PC-3 (cell line): ENCODE results near the gene REEP1. TPM values are rescaled to one million over a fixed set of nuclear protein-coding genes. Genes with fewer than 3 reads are reported as not detected.

ENCODE experiments used
- ATAC-seq: fragments of 200-7000 bp; cut with Tn5 transposase; 2 replicates; pipeline ENCODE4 v1.9.1; 2020; ENCODE audit warnings: mild to moderate bottlenecking, moderate library complexity
- BruUV-seq: library from RNA; stranded (reverse); fragments of 400-500 nt; replicated peaks from 2 replicates; lab custom pipeline; 2021; lab: Mats Ljungman, UMichigan
- CTCF ChIA-PET: fragments of 300-600 bp; sonication (Branson Sonifier 250); formaldehyde crosslinking; loops from one replicate; lab custom pipeline; 2022; ENCODE audit warnings: antibody characterized with exemption; lab: Charles Lee
- POLR2A ChIA-PET: fragments of 300-600 bp; sonication (Branson Sonifier 250); formaldehyde crosslinking; loops from one replicate; lab custom pipeline; 2022; ENCODE audit warnings: antibody characterized with exemption; ENCODE audit not compliant: unreplicated experiment; lab: Charles Lee
- DNase-seq: peaks from one replicate; pipeline ENCODE4 v3.0.0-alpha.2; 2015
- H2AFZ ChIP-seq: fragments of 300-600 bp; sonication (generic); 2 replicates; pipeline ENCODE4 v1.6.0; 2016; ENCODE audit warnings: antibody characterized with exemption, low read length
- H3F3A ChIP-seq: fragments of 300-600 bp; sonication (generic); one replicate; pipeline ENCODE4 v1.6.0; 2017; ENCODE audit warnings: antibody characterized with exemption, low read length, control low read depth, mild to moderate bottlenecking; ENCODE audit not compliant: unreplicated experiment
- H3K27ac ChIP-seq: fragments of 300-600 bp; sonication (generic); 2 replicates; pipeline ENCODE4 v1.5.1; 2016; ENCODE audit warnings: mild to moderate bottlenecking, low read length
- H3K27me3 ChIP-seq: fragments of 300-600 bp; sonication (generic); 2 replicates; pipeline ENCODE4 v1.6.1; 2016; ENCODE audit warnings: low read length, mixed read lengths
- H3K36me3 ChIP-seq: fragments of 300-600 bp; sonication (generic); 2 replicates; pipeline ENCODE4 v1.6.1; 2016; ENCODE audit warnings: low read depth, mixed run types, low read length, mixed read lengths
- H3K4me1 ChIP-seq: fragments of 300-600 bp; sonication (generic); 2 replicates; pipeline ENCODE4 v1.5.1; 2016; ENCODE audit warnings: low read length; ENCODE audit not compliant: insufficient read depth
- H3K4me2 ChIP-seq: fragments of 300-600 bp; sonication (generic); 2 replicates; pipeline ENCODE4 v1.6.0; 2016; ENCODE audit warnings: low read length
- H3K4me3 ChIP-seq: fragments of 300-600 bp; sonication (generic); 2 replicates; pipeline ENCODE4 v1.5.1; 2016; ENCODE audit warnings: mild to moderate bottlenecking, low read length, mixed read lengths
- H3K79me2 ChIP-seq: fragments of 300-600 bp; sonication (generic); 2 replicates; pipeline ENCODE4 v1.6.1; 2017; ENCODE audit warnings: low read length, mixed read lengths
- H3K9ac ChIP-seq: fragments of 300-600 bp; sonication (generic); 2 replicates; pipeline ENCODE4 v1.6.0; 2016; ENCODE audit warnings: mild to moderate bottlenecking, low read length
- H3K9me2 ChIP-seq: fragments of 300-600 bp; sonication (generic); replicated peaks from 2 replicates; pipeline ENCODE4 v1.6.1; 2016; ENCODE audit warnings: mixed run types, low read length, mixed read lengths
- H3K9me3 ChIP-seq: fragments of 300-600 bp; sonication (generic); 2 replicates; pipeline ENCODE4 v1.6.1; 2016; ENCODE audit warnings: low read length, mixed read lengths
- H4K20me1 ChIP-seq: fragments of 300-600 bp; sonication (generic); 2 replicates; pipeline ENCODE4 v1.6.1; 2016; ENCODE audit warnings: low read length, mixed read lengths
- CTCF ChIP-seq: fragments of 300-600 bp; sonication (generic); conservative IDR thresholded peaks from 2 replicates; pipeline ENCODE4 v1.5.1; 2017; ENCODE audit warnings: antibody characterized with exemption, low read depth, mild to moderate bottlenecking, low read length
- EZH2 ChIP-seq: fragments of 300-600 bp; sonication (generic); IDR thresholded peaks from one replicate; pipeline ENCODE4 v1.6.1; 2017; ENCODE audit warnings: antibody characterized with exemption, mild to moderate bottlenecking, low read length; ENCODE audit not compliant: unreplicated experiment
- EZH2phosphoT487 ChIP-seq: fragments of 300-600 bp; sonication (generic); IDR thresholded peaks from 2 replicates; pipeline ENCODE4 v1.6.1; 2018; ENCODE audit warnings: mild to moderate bottlenecking, antibody characterized with exemption, low read length, borderline replicate concordance
- intact Hi-C: fragments of 100-400 bp; cut with micrococcal nuclease; formaldehyde crosslinking; loops from 2 replicates; pipeline ENCODE4 v1.9.0; 2023
- total RNA-seq: library from RNA; depleted of rRNA; stranded (reverse); fragments of >200 nt; gene quantifications from 2 replicates; pipeline ENCODE4 v1.2.3, GENCODE V29; 2014

Gene REEP1
- total RNA-seq, 1 experiment from 2014 or later, result not detected

GRCh38 chr2:86258106-86258505, 79.3 kb downstream of the REEP1 start:
- ATAC-seq (no peak), DNase-seq (no peak)
- H3K36me3 ChIP-seq, result no peaks in the 10 kb centered on the region
- TF ChIP-seq EZH2phosphoT487 (no peak), CTCF (no peak), EZH2 (no peak)
- no peak overlapping the region for H3K9ac ChIP-seq
- no TSS peak for BruUV-seq
- H2AFZ ChIP-seq, result no peak overlapping the region
- no peaks in the 10 kb centered on the region for H3K4me1 ChIP-seq
- ChIA-PET POLR2A (no interaction called here), CTCF (no interaction called here)
- no peak overlapping the region for H3K4me3 ChIP-seq
- H3K79me2 ChIP-seq, result no peaks in the 10 kb centered on the region
- no peaks in the 10 kb centered on the region for H3K9me2 ChIP-seq
- H3F3A ChIP-seq, result no peaks in the 10 kb centered on the region
- H3K27ac ChIP-seq, result no peak overlapping the region
- intact Hi-C loops, result no loop called here
- no peaks in the 10 kb centered on the region for H3K9me3 ChIP-seq
- peaks cover 25% of the 10 kb centered on the region; the same call in 1 of the 2 replicates for H3K27me3 ChIP-seq
- no peak overlapping the region for H3K4me2 ChIP-seq
- no peaks in the 10 kb centered on the region for H4K20me1 ChIP-seq

GRCh38 chr2:86256982-86257381, 80.4 kb downstream of the REEP1 start:
- BruUV-seq, result no TSS peak
- Histone ChIP-seq H3K27me3 (peaks cover 31% of the 10 kb centered on the region; the same call in 1 of the 2 replicates), H3K4me2 (no peak overlapping the region), H3K27ac (no peak overlapping the region), H3K4me3 (no peak overlapping the region), H3K9ac (no peak overlapping the region), H3K9me3 (no peaks in the 10 kb centered on the region), H2AFZ (no peak overlapping the region), H3K4me1 (no peaks in the 10 kb centered on the region), H3F3A (no peaks in the 10 kb centered on the region), H3K36me3 (no peaks in the 10 kb centered on the region), H3K9me2 (no peaks in the 10 kb centered on the region), H3K79me2 (no peaks in the 10 kb centered on the region), H4K20me1 (no peaks in the 10 kb centered on the region)
- no peak for DNase-seq
- no peak for ATAC-seq
- ChIA-PET POLR2A (no interaction called here), CTCF (no interaction called here)
- no peak for TF ChIP-seq EZH2phosphoT487
- TF ChIP-seq EZH2, result no peak
- TF ChIP-seq CTCF, result no peak
- intact Hi-C loops, result no loop called here

- no peak overlapping the region for H3K4me2 ChIP-seq
- no peak overlapping the region for H3K27ac ChIP-seq
- no TSS peak for BruUV-seq
- intact Hi-C loops, result no loop called here
- H3F3A ChIP-seq, result no peaks in the 10 kb centered on the region
- H4K20me1 ChIP-seq, result no peaks in the 10 kb centered on the region
- H3K9me2 ChIP-seq, result no peaks in the 10 kb centered on the region
- ATAC-seq, result no peak
- H3K9ac ChIP-seq, result no peak overlapping the region
- no peak for TF ChIP-seq CTCF
- TF ChIP-seq EZH2, result no peak
- TF ChIP-seq EZH2phosphoT487, result no peak
- no peaks in the 10 kb centered on the region for H3K4me1 ChIP-seq
- H3K4me3 ChIP-seq, result no peak overlapping the region
- no peaks in the 10 kb centered on the region for H3K79me2 ChIP-seq
- POLR2A ChIA-PET, result no interaction called here
- DNase-seq, result no peak
- H3K9me3 ChIP-seq, result no peaks in the 10 kb centered on the region
- H3K36me3 ChIP-seq, result no peaks in the 10 kb centered on the region
- peaks cover 32% of the 10 kb centered on the region; the same call in 1 of the 2 replicates for H3K27me3 ChIP-seq
- no peak overlapping the region for H2AFZ ChIP-seq
- CTCF ChIA-PET, result no interaction called here
Observed at GRCh38 chr2:86256300-86256699, 81.1 kb downstream of the REEP1 start.
